Measurements from ENCODE around the gene NKX6-1.

GRCh38 chr4:84467601-84468000 lies 31.5 kb downstream of the NKX6-1 start:
- TF ChIP-seq YY1 (IDR thresholded peaks at IDR 0.05; ENCODE audit: insufficient read depth, insufficient read length) (no peak), SUZ12 (IDR thresholded peaks at IDR 0.05; ENCODE audit: extremely low read depth, insufficient read depth, insufficient read length) (no peak), ZNF274 (IDR thresholded peaks at IDR 0.05; ENCODE audit: low read depth, low read length) (no peak)

Data from NT2/D1 (cell line).